Esophagus squamous epithelium (tissue), 5 donors: Measurements from ENCODE around the gene TAS1R2. TPM values are rescaled to one million over a fixed set of nuclear protein-coding genes. Genes with fewer than 3 reads are reported as not detected.

Source experiments
- DNase-seq: peaks from one replicate; lab custom pipeline; 2025; lab: John Stamatoyannopoulos, UW
- H3K27ac ChIP-seq, 4 donors: fragments of 200-600 bp; sonication (generic); one replicate each; pipeline ENCODE4 v1.5.1; 2016 to 2019; ENCODE audit warnings: mild to moderate bottlenecking in 1 of 4
- H3K27me3 ChIP-seq, 4 donors: fragments of 200-600 bp; sonication (generic); 1 replicate in 3 of 4; 2 replicates in 1 of 4; pipeline versions ENCODE4 v1.5.1 to v1.6.0; 2017 to 2021; ENCODE audit warnings: antibody characterized with exemption in 1 of 4
- H3K36me3 ChIP-seq, 3 donors: fragments of 200-600 bp; sonication (generic); one replicate each; pipeline ENCODE4 v1.5.1; 2016 to 2019
- H3K4me1 ChIP-seq, 3 donors: fragments of 200-600 bp; sonication (generic); one replicate each; pipeline ENCODE4 v1.5.1; 2017 to 2019
- H3K4me3 ChIP-seq, 4 donors: fragments of 200-600 bp; sonication (generic); 1 replicate in 3 of 4; 2 replicates in 1 of 4; pipeline ENCODE4 v1.5.1; 2016 to 2019; ENCODE audit warnings: mild to moderate bottlenecking in 2 of 4, moderate library complexity in 1 of 4
- H3K9me3 ChIP-seq, 3 donors: fragments of 200-600 bp; sonication (generic); one replicate each; pipeline ENCODE4 v1.5.1; 2016 to 2019
- POLR2A ChIP-seq, 4 donors: fragments of 450-650 bp; IDR thresholded peaks; one replicate each; pipeline ENCODE4 v1.6.1; 2017; ENCODE audit warnings: antibody characterized with exemption in 4 of 4, mild to moderate bottlenecking in 4 of 4, moderate library complexity in 3 of 4
- WGBS, 2 donors: methylation state at CpG; one replicate each; pipeline ENCODE4 v1.1.5; 2018; 5-methylcytosine and 5-hydroxymethylcytosine counted together
- intact Hi-C: fragments of 100-400 bp; cut with DNase I; formaldehyde crosslinking; loops from one replicate; pipeline ENCODE4 v1.15.0; 2022
- small RNA-seq, 4 donors: library from RNA; depleted of rRNA; stranded (forward); fragments of <200 nt; gene quantifications; one replicate each; pipeline ENCODE3, GENCODE V24; 2016
- total RNA-seq, 4 donors: library from RNA; depleted of rRNA; stranded (reverse); fragments of >200 nt; gene quantifications; one replicate each; pipeline ENCODE4 v1.1.0, GENCODE V29; 2016
- TF ChIP-seq, protein P1 (sequence below), 6 experiments: fragments of 450-650 bp in 4 of 6; fragments of 200-600 bp in 2 of 6; sonication (generic) in 2 of 6; IDR thresholded peaks; one replicate each; pipeline ENCODE4 v1.5.1; 2016 to 2019; ENCODE audit warnings: antibody characterized with exemption in 6 of 6, mild to moderate bottlenecking in 4 of 6, moderate library complexity in 4 of 6
- donor health status: DM: yes; HTN: yes; CAD: no.

Gene TAS1R2
- total RNA-seq, 4 donors from 2014 or later, result not detected

DNA sequence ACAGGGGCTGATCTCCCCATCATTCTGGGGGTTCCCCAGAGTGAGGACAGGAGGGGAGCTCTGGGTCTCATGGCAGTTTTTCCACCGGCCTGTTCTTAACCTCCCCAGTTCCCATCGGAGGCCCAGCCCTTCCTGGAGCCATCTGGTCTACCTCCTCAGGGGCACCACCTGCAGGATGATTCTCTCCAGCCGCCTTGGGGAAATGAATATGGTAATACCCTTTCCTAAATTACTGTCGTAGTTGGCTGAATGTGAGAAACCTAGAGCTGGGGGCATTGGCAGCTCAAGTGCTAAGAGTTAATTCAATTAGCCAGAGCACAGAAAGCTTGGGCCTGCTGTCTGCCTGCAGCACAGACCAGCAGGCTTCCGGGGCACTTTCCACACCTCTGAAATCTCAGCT is 64.9 kb downstream of the TAS1R2 start:
- 29 to 50% methylated on average over 2 to 3 of the region's 5 CpGs for WGBS, 2 donors
- TF ChIP-seq, protein P1, sequence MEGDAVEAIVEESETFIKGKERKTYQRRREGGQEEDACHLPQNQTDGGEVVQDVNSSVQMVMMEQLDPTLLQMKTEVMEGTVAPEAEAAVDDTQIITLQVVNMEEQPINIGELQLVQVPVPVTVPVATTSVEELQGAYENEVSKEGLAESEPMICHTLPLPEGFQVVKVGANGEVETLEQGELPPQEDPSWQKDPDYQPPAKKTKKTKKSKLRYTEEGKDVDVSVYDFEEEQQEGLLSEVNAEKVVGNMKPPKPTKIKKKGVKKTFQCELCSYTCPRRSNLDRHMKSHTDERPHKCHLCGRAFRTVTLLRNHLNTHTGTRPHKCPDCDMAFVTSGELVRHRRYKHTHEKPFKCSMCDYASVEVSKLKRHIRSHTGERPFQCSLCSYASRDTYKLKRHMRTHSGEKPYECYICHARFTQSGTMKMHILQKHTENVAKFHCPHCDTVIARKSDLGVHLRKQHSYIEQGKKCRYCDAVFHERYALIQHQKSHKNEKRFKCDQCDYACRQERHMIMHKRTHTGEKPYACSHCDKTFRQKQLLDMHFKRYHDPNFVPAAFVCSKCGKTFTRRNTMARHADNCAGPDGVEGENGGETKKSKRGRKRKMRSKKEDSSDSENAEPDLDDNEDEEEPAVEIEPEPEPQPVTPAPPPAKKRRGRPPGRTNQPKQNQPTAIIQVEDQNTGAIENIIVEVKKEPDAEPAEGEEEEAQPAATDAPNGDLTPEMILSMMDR (IDR thresholded peaks at IDR 0.05), result no peak
- TF ChIP-seq POLR2A (IDR thresholded peaks at IDR 0.05), result no peak
- peaks cover 0 to 74% (median 0%) of the 10 kb centered on the region in 4 donors for H3K27me3 ChIP-seq

DNA sequence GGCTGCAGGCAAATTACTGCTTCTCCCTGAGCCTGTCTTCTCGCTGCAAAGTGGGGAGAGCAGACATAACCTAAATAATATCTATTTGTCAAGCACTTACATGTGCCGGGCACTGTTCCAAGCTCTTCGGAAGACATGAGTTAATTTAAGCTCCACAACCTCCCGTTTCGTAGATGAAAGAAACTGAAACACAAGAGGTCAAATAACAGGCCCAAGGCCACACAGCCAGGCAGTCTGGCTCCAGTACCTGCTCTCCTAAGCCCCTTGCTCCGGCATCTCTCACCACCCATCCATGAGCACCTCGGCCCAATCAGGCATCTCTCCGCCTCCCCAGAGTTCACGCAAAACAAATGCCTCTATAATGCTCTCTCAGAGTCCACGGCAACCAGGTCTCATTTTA is 65.4 kb downstream of the TAS1R2 start:
- intact Hi-C loops, result no loop called here

More for the DNA sequence above, 64.9 kb downstream of the TAS1R2 start:
- no peak for DNase-seq
- H3K4me1 ChIP-seq, result no peaks in the 10 kb centered on the region
- H3K9me3 ChIP-seq, result no peaks in the 10 kb centered on the region
- intact Hi-C loops, result no loop called here
- H3K27ac ChIP-seq, result no peak overlapping the region
- no peaks in the 10 kb centered on the region for H3K36me3 ChIP-seq
- no peak overlapping the region for H3K4me3 ChIP-seq

DNA sequence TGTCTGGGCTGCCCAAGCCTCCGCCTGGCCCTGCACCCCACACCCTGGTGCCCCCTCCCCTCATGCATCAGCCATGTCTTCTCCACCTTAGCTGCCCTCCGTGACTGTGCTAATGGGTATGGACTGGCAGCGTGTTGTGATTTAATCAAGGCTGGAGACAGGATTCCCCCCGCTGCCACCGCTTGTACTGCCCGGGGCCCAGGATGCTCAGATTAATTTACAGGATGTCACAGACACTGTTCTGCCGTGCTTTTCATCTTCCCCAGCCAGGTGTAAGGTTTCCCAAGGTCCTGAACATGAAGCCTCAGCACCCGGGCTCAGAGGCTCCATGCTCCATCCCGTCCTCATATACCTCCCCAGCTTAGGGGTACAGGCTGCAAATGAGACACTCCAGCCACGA is 66.3 kb downstream of the TAS1R2 start:
- H3K4me3 ChIP-seq, result no peak overlapping the region
- peaks cover 0 to 75% (median 0%) of the 10 kb centered on the region in 4 donors for H3K27me3 ChIP-seq
- H3K9me3 ChIP-seq, result no peaks in the 10 kb centered on the region
- no peak for DNase-seq
- intact Hi-C loops, result no loop called here
- no peaks in the 10 kb centered on the region for H3K4me1 ChIP-seq
- TF ChIP-seq POLR2A (IDR thresholded peaks at IDR 0.05), result no peak
- TF ChIP-seq, protein P1 (IDR thresholded peaks at IDR 0.05), result no peak
- WGBS, 2 donors, result 63 to 76% methylated on average over 7 to 10 of the region's 10 CpGs
- H3K36me3 ChIP-seq, result no peaks in the 10 kb centered on the region
- H3K27ac ChIP-seq, result no peak overlapping the region

More for the DNA sequence above, 65.4 kb downstream of the TAS1R2 start:
- H3K36me3 ChIP-seq, result no peaks in the 10 kb centered on the region
- no peak for TF ChIP-seq POLR2A (IDR thresholded peaks at IDR 0.05)
- TF ChIP-seq, protein P1 (IDR thresholded peaks at IDR 0.05), result no peak
- H3K4me1 ChIP-seq, result no peaks in the 10 kb centered on the region
- no peak overlapping the region for H3K27ac ChIP-seq
- H3K9me3 ChIP-seq, result no peaks in the 10 kb centered on the region
- H3K27me3 ChIP-seq, result peaks cover 0 to 74% (median 0%) of the 10 kb centered on the region in 4 donors
- WGBS, 2 donors, result 40 to 46% methylated on average over 10 of the region's 10 CpGs
- H3K4me3 ChIP-seq, result no peak overlapping the region
- DNase-seq, result no peak

DNA sequence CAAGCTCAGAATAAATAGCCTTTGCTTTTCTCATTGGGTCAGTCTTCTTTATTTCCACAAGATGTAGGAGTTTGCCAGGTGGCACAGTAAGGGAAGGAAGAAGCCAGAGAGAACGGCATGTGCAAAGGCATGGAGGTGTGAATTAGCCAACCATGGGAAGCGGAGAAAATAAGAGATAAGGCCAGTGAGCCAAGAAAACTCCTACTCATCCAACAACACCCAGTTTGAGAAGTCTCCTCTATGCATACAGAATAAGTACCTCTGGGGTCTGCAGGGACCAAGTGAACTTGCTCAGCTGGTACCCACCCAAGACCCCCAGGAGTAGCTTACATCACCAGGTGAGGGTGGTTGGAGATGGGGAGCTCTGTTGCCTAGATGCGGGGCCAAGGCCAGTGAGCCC is 66.7 kb downstream of the TAS1R2 start:
- no peaks in the 10 kb centered on the region for H3K36me3 ChIP-seq
- intact Hi-C loops, result no loop called here
- H3K4me1 ChIP-seq, result no peaks in the 10 kb centered on the region
- H3K27ac ChIP-seq, result no peak overlapping the region
- WGBS, 2 donors, result 59 to 78% methylated on average over 3 of the region's 3 CpGs
- TF ChIP-seq, protein P1 (IDR thresholded peaks at IDR 0.05), result no peak
- H3K9me3 ChIP-seq, result no peaks in the 10 kb centered on the region
- H3K27me3 ChIP-seq, result peaks cover 0 to 79% (median 0%) of the 10 kb centered on the region in 4 donors
- no peak for DNase-seq
- no peak overlapping the region for H3K4me3 ChIP-seq

Small RNA genes within 50 kb of the gene (small RNA-seq; reads per million reads assigned to genes)
- gene MIR1290 (0 reads per million in 4 donors), gene MIR4695 (0 reads per million in 4 donors)

Other genes with a start within 250 kb of the TAS1R2 start
- not detected for gene PAX7, start 228.8 kb downstream of the TAS1R2 start, total RNA-seq
- gene ALDH4A1, start 42.9 kb upstream of the TAS1R2 start, total RNA-seq, result 10 to 100 TPM; 36.7 to 59.1 (median 50.3) TPM
- 10 to 100 TPM; 25.8 to 88.8 (median 52.7) TPM for gene IFFO2, start 97.0 kb upstream of the TAS1R2 start, total RNA-seq